HG03354 (cell line): ENCODE data around the gene RRAGB.
"Not testable (repeated sequence)": the region's sequence is repeated elsewhere in the genome, so short reads cannot be mapped to it uniquely, and the experiment has no call there.

Experiments
- ATAC-seq: cut with Tn5 transposase; IDR thresholded peaks from one replicate; pipeline ENCODE4 v1.9.1; 2021; ENCODE audit warnings: mild to moderate bottlenecking; ENCODE audit not compliant: unreplicated experiment, poor library complexity, severe bottlenecking

RRAGB gene, protein sequence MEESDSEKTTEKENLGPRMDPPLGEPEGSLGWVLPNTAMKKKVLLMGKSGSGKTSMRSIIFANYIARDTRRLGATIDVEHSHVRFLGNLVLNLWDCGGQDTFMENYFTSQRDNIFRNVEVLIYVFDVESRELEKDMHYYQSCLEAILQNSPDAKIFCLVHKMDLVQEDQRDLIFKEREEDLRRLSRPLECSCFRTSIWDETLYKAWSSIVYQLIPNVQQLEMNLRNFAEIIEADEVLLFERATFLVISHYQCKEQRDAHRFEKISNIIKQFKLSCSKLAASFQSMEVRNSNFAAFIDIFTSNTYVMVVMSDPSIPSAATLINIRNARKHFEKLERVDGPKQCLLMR

DNA sequence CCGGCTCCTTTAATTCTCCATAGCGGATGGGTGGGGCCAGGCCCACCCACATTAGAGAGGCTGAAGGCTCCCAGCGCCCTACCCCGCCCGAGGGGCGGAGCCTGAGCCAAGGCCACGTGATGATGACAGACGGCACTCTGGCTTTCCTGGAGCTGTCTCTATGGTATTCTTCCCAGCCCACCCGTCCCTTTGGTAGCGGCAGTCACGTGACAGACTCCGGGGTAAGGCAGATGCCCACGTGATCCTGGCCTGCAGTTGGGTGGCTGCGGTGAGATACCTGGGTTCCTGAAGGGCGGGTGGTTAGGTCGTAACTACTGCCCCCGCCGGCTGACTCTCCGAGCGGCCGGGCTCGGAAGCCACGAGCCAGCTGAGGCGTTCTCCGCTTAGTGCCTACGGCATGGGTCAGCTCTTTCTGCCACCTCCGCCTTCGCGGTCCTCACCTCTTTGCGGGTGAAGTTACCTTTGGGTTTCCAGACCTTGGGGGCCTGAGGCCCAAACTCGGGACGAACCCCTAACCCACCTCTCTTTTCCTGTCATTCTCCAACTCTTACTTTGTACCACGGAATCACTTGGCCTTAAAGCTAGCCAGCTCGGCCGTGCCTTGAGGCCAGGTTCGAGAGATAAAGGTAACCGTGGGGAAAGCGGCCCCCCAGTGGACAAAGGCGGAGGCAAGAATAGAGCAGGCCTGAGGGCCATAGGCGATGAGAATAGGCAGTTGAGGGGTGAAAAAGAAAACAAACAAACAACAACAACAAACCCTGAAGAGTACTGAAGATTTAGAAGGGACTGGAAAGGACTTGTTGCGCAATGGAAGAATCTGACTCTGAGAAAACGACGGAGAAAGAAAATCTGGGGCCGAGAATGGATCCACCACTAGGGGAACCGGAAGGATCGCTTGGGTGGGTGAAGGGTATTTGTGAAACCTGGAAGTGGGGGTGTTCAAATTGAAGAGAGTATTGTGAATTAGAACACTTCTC, at the start of gene RRAGB:
TSS of gene RRAGB (plus strand) at position 229 of the 977 bp plus-strand sequence. CDS start at position 808, 579 bp downstream.
- peak; percentile 95 for ATAC-seq

DNA sequence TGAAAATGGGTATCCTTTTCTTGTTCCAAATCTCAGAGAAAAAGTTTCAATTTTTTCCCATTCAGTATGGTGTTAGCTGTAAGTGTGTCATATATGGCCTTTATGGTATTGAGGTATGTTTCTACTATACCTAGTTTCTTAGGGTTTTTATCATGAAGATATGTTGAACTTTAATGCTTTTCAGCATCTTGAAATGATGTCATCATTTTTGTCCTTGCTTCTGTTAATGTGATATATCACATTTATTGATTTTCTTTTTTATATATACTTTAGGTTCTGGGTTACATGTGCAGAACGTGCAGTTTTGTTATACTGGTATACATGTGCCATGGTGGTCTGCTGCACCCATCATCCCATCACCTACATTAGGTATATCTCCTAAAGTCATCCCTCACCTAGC, 49.5 kb upstream of the RRAGB start:
- ATAC-seq, result no peak

DNA sequence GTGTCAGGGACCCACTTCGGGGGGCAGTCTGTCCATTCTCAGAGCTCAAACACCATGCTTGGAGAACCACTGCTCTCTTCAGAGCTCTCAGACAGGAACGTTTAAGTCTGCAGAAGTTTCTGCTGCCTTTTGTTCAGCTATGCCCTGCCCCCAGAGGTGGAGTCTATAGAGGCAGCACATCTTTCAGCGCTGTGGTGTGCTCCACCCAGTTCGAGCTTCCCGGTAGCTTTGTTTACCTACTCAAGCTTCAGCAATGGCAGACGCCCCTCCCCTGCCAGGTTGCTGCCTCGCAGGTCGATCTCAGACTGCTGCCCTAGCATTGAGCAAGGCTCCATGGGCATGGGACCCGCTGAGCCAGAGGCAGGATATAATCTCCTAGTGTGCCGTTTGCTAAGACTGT, 29.0 kb upstream of the RRAGB start:
- not testable (repeated sequence) for ATAC-seq

DNA sequence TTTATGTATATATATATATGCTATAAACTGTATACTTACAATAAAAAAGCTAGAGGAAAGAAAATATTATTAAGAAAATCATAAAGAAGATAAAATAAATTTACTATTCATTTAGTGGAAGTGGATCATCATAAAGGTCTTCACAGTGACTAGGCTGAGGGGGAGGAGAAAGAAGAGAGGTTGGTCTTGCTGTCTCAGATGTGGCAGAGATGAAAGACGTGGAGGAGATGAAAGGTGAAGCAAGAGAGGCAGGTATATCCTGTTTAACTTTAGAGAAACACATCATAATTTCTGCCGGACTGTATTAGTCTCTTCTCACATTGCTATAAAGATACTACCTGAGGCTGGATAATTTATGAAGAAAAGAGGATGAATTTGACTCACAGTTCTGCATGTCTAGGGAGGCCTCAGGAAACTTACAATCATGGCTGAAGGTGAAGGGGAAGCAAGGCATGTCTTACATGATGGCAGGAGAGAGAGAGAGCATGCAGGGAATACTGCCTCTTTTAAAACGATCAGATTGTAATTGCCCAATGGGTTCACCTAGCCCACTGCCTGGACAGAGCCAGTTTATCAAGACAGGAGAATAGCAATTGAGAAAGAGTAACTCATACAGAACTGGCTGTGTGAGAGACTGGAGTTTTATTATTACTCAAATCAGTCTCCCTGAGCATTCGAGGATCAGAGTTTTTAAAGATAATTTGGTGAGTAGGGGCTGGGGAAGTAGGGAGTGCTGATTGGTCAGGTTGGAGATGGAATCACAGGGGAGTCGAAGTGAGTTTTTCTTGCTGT, 22.1 kb upstream of the RRAGB start:
- ATAC-seq, result no peak

DNA sequence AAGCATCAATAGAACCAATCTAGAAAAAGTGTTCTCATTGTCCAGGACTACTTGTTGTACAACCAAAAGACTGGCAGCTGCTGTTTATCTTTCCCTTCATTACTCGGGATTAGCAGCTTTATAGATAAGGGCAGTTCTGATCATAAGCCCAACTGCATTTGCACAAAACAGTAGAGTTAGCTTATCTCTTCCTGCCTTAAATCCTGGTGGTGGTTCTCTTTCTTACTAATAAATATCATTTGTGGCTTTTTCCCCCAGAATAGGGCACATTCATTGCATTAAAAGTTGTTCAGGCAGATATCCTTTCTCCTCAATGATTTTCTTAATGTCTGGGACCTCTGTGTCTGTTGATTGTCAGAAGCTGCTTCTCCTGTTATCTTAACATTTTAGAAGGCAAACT, 20.2 kb upstream of the RRAGB start:
- no peak for ATAC-seq

DNA sequence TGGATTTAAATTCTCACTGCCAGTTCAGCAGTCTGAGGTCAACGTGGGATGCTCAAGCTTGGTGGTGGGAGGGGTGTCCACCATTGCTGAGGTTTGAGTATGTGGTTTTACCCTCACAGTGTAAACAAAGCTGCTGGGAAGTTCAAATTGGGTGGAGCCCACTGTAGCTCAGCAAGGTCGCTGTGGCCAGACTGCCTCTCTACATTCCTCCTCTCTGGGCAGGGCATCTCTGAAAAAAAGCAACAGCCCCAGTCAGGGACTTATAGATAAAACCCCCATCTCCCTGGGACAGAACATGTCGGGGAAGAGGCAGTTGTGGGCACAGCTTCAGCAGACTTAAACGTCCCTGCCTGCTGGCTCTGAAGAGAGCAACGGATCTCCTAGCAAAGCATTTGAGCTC, 14.9 kb upstream of the RRAGB start:
- ATAC-seq, result no peak

DNA sequence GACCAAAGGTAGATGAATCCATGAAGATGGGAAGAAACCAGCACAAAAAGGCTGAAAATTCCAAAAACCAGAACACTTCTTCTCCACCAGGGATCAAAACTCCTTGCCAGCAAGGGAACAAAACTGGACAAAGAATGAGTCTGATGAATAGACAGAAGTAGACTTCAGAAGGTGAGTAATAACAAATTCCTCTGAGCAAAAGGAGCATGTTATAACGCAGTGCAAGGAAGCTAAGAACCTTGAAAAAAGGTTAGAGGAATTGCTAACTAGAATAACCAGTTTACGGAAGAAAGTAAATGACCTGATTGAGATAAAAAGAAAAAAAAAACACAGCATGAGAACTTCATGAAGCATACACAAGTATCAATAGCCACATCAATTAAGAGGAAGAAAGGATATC, 14.1 kb upstream of the RRAGB start:
- ATAC-seq, result not testable (repeated sequence)

DNA sequence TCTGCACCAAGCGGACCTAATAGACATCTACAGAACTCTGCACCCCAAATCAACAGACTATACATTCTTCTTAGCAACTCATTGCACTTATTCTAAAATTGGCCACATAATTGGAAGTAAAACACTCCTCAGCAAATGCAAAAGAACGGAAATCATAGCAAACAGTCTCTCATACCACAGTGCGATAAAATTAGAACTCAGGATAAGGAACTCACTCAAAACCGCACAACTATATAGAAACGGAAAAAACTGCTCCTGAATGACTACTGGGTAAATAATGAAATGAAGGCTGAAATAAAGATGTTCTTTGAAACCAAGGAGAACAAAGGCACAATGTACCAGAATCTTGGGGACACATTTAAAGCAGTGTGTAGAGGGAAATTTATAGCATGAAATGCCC, 12.5 kb upstream of the RRAGB start:
- not testable (repeated sequence) for ATAC-seq

DNA sequence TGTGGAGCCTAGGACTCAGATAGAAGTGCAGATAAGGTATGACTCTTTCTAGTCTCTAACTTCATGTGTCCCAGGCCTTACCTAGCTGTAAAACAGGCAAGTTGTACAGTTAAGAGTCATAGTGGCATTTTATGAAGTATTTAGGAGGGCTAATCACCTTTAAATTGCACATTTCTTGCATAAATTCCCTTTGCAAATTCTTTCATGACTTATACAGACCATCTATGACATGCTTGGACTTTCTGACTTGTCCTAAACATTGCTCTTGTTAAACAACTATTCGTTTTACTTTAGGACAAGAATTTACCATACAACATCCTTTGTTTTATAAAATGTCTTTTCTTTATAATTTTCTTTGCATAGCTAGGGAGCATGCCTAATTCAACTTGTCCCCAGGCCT, 7.8 kb upstream of the RRAGB start:
- ATAC-seq, result no peak

DNA sequence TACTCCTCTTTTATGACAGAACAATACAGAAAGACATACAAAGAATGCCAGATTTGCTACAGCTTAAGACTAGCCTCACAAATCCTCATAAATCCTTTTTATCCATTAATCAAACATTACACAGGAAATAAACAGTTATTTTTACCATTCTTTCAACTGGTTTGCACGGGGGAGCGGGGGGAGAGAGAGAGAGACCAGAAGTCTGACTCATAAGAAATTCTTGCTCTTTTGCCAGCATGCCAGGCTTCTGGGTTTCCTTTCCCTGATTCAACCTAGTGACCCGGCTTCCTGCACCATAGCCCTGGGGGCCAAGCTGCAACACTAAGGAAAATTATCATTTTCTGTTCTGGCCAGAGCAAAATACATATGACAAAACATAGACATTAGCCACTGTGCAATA, 6.8 kb upstream of the RRAGB start:
- ATAC-seq, result no peak

DNA sequence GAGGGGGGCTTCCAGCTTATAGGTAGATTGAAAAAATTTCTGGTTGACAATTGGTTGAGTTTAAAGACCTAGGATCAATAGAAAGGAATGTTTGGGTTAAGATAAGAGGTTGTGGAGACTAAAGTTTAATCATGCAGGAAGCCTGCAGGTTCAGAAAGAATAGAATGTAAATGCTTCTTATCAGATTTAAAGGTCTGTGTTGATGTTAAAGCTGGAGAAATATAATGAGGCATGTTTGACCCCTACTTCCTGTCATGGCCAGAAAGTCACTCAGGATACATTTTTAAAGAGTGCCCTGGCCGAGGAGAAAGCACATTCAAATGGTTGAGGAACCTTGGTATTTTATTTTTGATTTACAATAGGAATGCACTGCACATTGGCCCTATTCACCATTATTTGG, 3.9 kb upstream of the RRAGB start:
- no peak for ATAC-seq

DNA sequence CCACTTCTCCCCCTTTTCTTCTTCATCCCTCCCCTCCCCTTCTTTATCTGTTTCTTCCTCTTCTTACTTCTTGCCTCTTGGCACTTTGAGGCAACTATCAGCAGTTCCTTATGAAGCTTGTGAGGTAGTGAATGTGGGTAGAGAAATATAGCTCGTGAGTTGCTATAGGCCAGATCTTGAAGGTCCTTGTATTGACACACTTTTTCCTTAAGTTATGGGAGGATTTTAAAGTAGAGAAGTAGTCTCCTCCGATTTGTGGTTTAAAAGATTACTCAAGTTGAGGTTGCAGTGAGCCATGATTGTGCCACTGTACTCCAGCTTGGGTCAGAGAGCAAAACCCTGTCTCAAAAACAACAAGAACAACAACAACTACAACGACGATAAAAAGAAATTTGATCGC, 3.4 kb upstream of the RRAGB start:
- no peak for ATAC-seq

DNA sequence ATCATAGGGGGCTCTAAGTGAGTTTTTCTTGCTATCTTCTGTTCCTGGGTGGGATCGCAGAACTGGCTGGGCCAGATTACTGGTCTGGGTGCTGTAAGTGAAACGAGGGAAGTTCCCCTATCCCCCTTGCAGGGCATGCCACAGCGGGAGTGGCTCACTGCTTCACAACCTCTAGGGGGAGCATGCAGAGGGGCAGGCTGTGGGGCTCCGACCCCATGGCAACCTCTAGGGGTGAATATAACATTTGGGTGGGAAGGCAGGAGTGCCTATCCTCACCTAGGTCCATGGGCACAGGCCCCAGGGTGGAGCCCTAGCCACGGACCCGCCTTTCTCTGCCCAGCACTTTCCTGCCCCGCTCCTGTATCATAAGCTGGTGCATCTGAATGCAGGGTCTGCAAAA, 1.7 kb upstream of the RRAGB start:
- ATAC-seq, result no peak

DNA sequence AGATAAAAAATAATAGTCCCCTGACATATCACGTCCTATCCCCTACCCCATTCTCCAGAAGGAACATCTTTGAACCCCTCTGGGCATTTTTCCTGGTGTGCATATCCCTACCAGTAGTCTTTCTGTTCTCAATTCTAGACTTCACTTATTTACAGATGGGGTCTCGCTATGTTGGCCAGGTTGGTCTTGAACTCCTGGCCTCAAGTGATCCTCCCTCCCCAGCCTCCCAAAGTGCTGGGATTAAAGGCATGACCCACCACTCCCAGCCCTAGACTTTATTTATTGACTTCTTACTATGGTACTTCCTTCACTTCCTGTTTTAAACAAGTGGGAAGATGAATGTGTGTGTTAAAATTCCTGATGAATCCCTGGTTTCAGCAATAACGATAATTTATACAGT, 612 bp upstream of the RRAGB start:
- ATAC-seq, result no peak

DNA sequence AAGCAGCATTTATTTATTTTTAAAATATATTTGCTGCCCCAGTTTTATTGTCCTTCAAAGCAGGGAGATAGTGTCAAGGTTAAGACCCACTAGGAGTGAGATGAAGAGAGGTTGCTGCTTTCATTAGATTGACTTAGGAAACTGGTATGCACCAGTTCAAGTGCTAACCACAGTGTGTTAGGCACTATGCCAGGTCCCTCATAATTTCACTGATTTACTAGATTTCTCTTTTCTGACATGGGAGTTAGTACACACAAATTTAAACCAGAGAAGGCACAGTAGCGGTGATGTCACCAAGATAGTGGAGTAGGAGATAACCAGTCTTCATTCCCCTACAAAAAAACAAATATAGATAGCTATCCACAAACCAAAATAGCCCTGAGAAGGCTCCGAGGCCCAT, 14.3 kb downstream of the RRAGB start:
- ATAC-seq, result no peak

DNA sequence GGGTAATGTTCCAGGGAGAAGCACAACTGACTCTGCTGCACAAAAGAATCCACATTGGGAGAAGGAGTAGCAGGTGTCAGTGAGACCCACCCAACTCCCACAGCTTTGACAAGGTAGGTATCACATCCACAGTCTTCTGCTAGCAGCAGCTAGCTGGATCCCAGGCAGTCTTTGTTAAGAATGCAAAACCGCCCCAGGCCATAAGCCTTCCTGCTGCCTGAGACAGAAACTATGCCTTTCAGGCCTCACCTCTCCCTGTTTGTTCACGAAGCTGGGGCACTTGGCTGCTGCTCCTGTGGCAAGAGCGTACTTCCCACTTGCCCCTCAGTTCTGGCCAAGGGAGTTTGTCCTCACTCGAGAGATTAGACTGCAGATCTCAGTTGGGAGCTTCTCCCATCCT, 21.4 kb downstream of the RRAGB start:
- no peak for ATAC-seq

DNA sequence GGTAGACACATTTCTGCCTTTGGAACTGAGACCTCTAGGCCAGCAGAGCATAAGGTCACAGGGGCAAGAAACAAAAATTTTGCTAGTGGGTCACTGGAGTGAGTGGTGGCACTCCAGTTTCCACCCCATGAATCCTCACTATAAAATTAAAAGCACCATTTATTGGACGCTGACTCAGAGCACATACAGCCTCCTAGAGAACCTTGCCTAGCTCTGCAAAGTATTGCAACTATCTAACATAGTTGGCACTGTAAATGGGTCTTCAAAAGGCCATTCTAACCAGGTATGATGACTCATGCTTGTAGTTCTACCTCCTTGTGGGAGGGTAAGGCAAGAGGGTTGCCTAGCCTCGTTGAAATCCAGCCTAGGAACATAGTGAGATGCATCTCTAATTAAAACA, 25.1 kb downstream of the RRAGB start:
- no peak for ATAC-seq

DNA sequence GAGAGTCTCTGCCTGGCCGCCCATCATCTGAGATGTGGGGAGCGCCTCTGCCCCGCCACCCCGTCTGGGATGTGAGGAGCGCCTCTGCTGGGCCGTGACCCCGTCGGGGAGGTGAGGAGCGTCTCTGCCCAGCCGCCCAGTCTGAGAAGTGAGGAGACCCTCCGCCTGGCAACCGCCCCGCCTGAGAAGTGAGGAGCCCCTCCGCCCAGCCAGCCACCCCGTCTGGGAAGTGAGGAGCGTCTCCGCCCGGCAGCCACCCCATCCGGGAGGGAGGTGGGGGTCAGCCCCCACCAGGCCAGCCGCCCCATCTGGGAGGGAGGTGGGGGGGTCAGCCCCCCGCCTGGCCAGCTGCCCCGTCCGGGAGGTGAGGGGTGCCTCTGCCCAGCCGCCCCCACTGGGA, 30.9 kb downstream of the RRAGB start:
- not testable (repeated sequence) for ATAC-seq

DNA sequence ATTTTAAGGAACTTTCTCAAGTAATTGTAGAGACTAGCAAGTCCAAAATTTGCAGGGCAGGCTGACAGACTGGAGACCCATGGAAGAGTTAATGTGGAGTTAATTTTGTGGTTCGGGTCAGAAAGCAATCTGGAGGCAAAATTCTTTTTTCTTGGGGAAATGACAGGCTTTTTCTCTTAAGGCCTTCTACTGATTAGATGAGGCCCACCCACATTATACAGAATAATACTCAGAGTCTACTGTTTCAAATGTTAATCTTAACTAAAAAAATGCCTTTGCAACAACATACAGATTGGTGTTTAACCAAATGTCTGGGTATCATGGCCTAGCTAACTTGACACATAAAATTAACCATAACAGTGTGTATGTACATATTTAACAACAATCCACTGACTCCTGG, 32.7 kb downstream of the RRAGB start:
- no peak for ATAC-seq

DNA sequence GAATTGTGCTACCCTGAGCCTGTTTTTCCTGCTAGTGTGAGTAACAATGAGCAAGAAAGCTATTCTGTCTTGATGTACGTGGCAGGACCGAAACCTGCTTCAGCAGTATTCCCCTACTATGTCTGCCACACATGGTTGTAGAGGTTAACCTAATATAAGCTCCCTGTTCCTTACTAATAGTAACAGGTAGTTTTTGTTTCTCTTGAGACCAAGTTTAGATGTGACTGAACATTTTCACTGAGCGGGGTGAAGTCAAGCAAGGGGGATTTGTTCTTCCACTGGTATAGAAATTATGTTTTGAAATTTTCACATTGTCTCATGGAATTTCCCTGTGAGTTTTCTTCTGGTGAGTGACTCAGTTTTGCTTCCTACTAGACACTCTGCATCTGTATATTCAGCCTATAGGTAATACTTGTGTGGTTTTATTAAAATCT, 37.3 kb downstream of the RRAGB start:
- ATAC-seq, result peak; percentile 85
